ENCODE results near the gene ERC2.

GRCh38 chr3:55885721-55886120, 582.5 kb downstream of the ERC2 start:
- TF ChIP-seq CTCF (IDR thresholded peaks at IDR 0.05; ENCODE audit: insufficient read depth, low read depth, low read length): no peak
- TF ChIP-seq EZH2 (IDR thresholded peaks at IDR 0.05; ENCODE audit: insufficient read depth, low read length): no peak

Measured in astrocyte (in vitro differentiated cells and primary cell).